Mucosa of descending colon (tissue), 3 donors: ENCODE results near the gene SMAD7. TPM values are rescaled to one million over a fixed set of nuclear protein-coding genes. Genes with fewer than 3 reads are reported as not detected.

Experiments
- ATAC-seq: fragments of 200-7000 bp; cut with Tn5 transposase; one replicate; pipeline ENCODE4 v1.9.1; 2020; ENCODE audit warnings: mild to moderate bottlenecking, moderate library complexity
- DNase-seq, 3 donors: peaks; one replicate each; pipeline ENCODE4 v3.0.0-alpha.2; 2020
- H3K36me3 ChIP-seq: fragments of 200-600 bp; one replicate; pipeline ENCODE4 v1.8.0; 2021; ENCODE audit warnings: low read depth, mild to moderate bottlenecking
- H3K4me1 ChIP-seq: fragments of 200-600 bp; one replicate; pipeline ENCODE4 v1.8.0; 2021; ENCODE audit warnings: low read depth, mild to moderate bottlenecking
- H3K4me3 ChIP-seq: fragments of 200-600 bp; one replicate; pipeline ENCODE4 v1.8.0; 2021; ENCODE audit warnings: mild to moderate bottlenecking
- H3K9me3 ChIP-seq: fragments of 200-600 bp; one replicate; pipeline ENCODE4 v1.8.0; 2021; ENCODE audit warnings: mild to moderate bottlenecking
- CTCF ChIP-seq: fragments of 200-600 bp; IDR thresholded peaks from one replicate; pipeline ENCODE4 v1.8.0; 2022; ENCODE audit warnings: antibody characterized with exemption, mild to moderate bottlenecking
- intact Hi-C, 2 donors: fragments of 100-400 bp; cut with DNase I in 1 of 2; cut with micrococcal nuclease in 1 of 2; formaldehyde crosslinking; loops; one replicate each; pipeline versions ENCODE4 v1.11.0 to v1.11.1; 2022; cut with DNase I, micrococcal nuclease
- total RNA-seq, 3 donors: library from RNA; stranded (reverse); fragmentation: NEBNext Ultra II Directional in 2 of 3; extraction: Animal tissue kit (Norgen Biotek cat#: 25700) in 2 of 3; gene quantifications; one replicate each; pipeline versions ENCODE4 v1.2.1 to v1.2.4, GENCODE V29; 2021 to 2023
- donor health status: DM: no; HTN: no; CAD: no; lungs with moderate emphysema.
- donor health status: DM: no; HTN: no; CAD: no.
- donor health status: DM: no; HTN: yes; CAD: no.

SMAD7 gene
- total RNA-seq, 3 donors from 2014 or later = 22.3 to 67.4 (median 33.1) TPM

- peaks cover 3% of the 10 kb centered on the region for H3K4me1 ChIP-seq
- no peak overlapping the region for H3K4me3 ChIP-seq
- DNase-seq (no peak), ATAC-seq (no peak)
- H3K36me3 ChIP-seq = no peaks in the 10 kb centered on the region
- no peaks in the 10 kb centered on the region for H3K9me3 ChIP-seq
- intact Hi-C loops = no loop called here
- no peak for TF ChIP-seq CTCF
Observed at GRCh38 chr18:48896326-48896874, 54.4 kb downstream of the SMAD7 start.

GRCh38 chr18:48894799-48895346 is 55.9 kb downstream of the SMAD7 start:
- intact Hi-C loops = no loop called here
- ATAC-seq (no peak), DNase-seq (peak in 1 of 3 donors; percentile 35)

GRCh38 chr18:48893608-48894600 is 56.9 kb downstream of the SMAD7 start:
- peaks cover 3% of the 10 kb centered on the region for H3K4me1 ChIP-seq
- ATAC-seq (peak; percentile 97), DNase-seq (peak; percentile 77 to 87 (median 82))
- H3K36me3 ChIP-seq = no peaks in the 10 kb centered on the region
- no peaks in the 10 kb centered on the region for H3K9me3 ChIP-seq
- TF ChIP-seq CTCF = no peak
- intact Hi-C loops = no loop called here
- H3K4me3 ChIP-seq = no peak overlapping the region

More at GRCh38 chr18:48894799-48895346, 55.9 kb downstream of the SMAD7 start:
- Histone ChIP-seq H3K4me1 (peaks cover 3% of the 10 kb centered on the region), H3K9me3 (no peaks in the 10 kb centered on the region), H3K36me3 (no peaks in the 10 kb centered on the region), H3K4me3 (no peak overlapping the region)
- no peak for TF ChIP-seq CTCF

- no peak for TF ChIP-seq CTCF
- ATAC-seq = no peak
- intact Hi-C loops = no loop called here
- Histone ChIP-seq H3K4me3 (no peak overlapping the region), H3K4me1 (peaks cover 3% of the 10 kb centered on the region), H3K9me3 (no peaks in the 10 kb centered on the region), H3K36me3 (no peaks in the 10 kb centered on the region)
- DNase-seq = no peak
Observed at GRCh38 chr18:48893061-48893607, 57.6 kb downstream of the SMAD7 start.

GRCh38 chr18:48892146-48892855 is 58.5 kb downstream of the SMAD7 start:
- ATAC-seq (no peak), DNase-seq (peak in 1 of 3 donors; percentile 45)
- intact Hi-C loops = no loop called here
- Histone ChIP-seq H3K36me3 (no peaks in the 10 kb centered on the region), H3K9me3 (no peaks in the 10 kb centered on the region), H3K4me1 (peaks cover 3% of the 10 kb centered on the region), H3K4me3 (no peak overlapping the region)
- no peak for TF ChIP-seq CTCF
